ENCODE results near the gene CRTC2. TPM values are rescaled to one million over a fixed set of nuclear protein-coding genes. Genes with fewer than 3 reads are reported as not detected.

CRTC2 gene
- polyA plus RNA-seq, 1 donor, result 37.9 TPM

DNA sequence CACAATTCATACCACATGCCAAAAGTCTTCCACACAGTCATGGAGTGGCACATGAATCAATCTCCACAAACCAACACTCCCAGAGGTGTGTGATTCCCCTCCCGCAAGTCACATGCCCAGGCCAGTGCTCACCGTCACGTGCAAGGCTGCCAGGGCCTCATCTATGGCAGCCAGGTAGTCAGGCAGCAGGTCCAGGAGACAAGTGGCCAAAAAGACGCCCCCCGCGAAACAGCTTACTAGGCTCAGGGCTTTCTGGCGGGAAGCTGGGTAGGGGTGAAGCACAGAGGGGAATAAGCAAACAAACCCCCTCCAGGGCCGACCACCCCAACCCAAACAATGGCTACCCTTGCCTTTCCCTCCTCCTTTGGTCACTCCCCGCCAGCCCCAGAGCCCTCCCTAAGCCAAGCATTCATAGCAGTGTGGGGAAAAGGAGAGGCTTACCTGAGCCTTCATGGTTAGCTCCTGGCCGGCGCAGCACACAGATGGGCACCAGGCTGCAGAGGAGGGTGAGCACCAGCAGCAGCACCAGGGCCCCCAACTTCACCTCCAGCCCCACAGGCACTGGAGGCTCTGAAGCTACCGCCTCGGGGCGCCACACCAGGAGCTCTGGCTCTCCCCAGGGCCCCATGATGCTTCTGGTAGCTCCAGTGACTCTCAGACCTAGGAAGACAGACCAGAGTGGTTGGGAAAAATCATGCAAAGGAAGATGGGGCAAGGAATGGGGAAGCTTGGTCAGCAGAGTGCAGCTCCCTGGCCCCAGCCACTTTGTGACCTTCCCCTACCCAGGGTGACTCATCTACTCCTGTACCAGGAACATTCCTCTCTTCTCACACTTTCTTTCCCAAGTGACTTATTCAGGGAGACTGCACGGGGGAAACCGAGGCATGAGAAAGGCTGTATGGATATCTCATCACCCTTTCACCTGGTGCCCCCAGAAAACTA, 3.9 kb upstream of the CRTC2 start:
- peak in 1 of 2 donors; percentile 70 for DNase-seq
- no peaks in the 10 kb centered on the region for H3K9me3 ChIP-seq (ENCODE audit: control insufficient read depth, low read depth, low read length)
- no peaks in the 10 kb centered on the region for H3K27me3 ChIP-seq (ENCODE audit: control insufficient read depth, insufficient read depth, low read length)
- peak overlapping the region; percentile 81 for H3K4me3 ChIP-seq (ENCODE audit: low read length)
- peak overlapping the region; percentile 96 for H3K27ac ChIP-seq (ENCODE audit: low read length)
- no CpG with 5 or more reads among the region's 16 CpGs for WGBS (ENCODE audit: insufficient coverage, low lambda C conversion rate)
- H3K36me3 ChIP-seq (ENCODE audit: control insufficient read depth, insufficient read depth, low read length), result peaks cover 18% of the 10 kb centered on the region
- H3K4me1 ChIP-seq (ENCODE audit: control insufficient read depth, insufficient read depth, low read length), result peaks cover 18% of the 10 kb centered on the region

- peaks cover 18% of the 10 kb centered on the region for H3K36me3 ChIP-seq (ENCODE audit: control insufficient read depth, insufficient read depth, low read length)
- no peaks in the 10 kb centered on the region for H3K9me3 ChIP-seq (ENCODE audit: control insufficient read depth, low read depth, low read length)
- H3K27ac ChIP-seq (ENCODE audit: low read length), result peak overlapping the region; percentile 96
- peak overlapping the region; percentile 81 for H3K4me3 ChIP-seq (ENCODE audit: low read length)
- peaks cover 27% of the 10 kb centered on the region for H3K4me1 ChIP-seq (ENCODE audit: control insufficient read depth, insufficient read depth, low read length)
- no peak for DNase-seq
- H3K27me3 ChIP-seq (ENCODE audit: control insufficient read depth, insufficient read depth, low read length), result no peaks in the 10 kb centered on the region
- 60% methylated on average over 1 of the region's 4 CpGs for WGBS (ENCODE audit: insufficient coverage, low lambda C conversion rate)
Measured at GRCh38 chr1:153961421-153961820, 3.0 kb upstream of the CRTC2 start.

DNA sequence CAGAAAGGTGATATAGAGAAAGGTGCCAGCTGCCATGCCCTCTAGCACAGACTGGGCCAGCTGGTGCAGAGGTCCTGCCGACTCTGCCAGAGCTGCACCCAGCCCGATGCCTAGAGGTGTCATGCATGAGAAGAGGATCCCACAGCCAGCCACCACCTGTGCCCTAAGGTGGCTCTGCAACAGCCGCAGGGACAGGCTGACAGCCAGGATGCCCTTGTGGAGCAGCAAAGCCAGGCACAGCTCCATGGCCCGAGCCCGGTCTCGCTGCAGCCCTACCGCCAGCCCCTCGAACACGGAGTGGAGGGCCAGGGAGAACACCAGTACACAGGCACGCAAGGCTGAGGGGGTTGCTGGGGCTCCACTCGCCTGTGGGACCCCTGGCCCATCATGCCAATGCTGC, 1.8 kb upstream of the CRTC2 start:
- no peak for DNase-seq
- WGBS (ENCODE audit: insufficient coverage, low lambda C conversion rate), result no CpG with 5 or more reads among the region's 11 CpGs
- Histone ChIP-seq H3K27me3 (ENCODE audit: control insufficient read depth, insufficient read depth, low read length) (no peaks in the 10 kb centered on the region), H3K9me3 (ENCODE audit: control insufficient read depth, low read depth, low read length) (no peaks in the 10 kb centered on the region), H3K4me3 (ENCODE audit: low read length) (no peak overlapping the region), H3K4me1 (ENCODE audit: control insufficient read depth, insufficient read depth, low read length) (peaks cover 31% of the 10 kb centered on the region), H3K36me3 (ENCODE audit: control insufficient read depth, insufficient read depth, low read length) (peaks cover 18% of the 10 kb centered on the region), H3K27ac (ENCODE audit: low read length) (no peak overlapping the region)

DNA sequence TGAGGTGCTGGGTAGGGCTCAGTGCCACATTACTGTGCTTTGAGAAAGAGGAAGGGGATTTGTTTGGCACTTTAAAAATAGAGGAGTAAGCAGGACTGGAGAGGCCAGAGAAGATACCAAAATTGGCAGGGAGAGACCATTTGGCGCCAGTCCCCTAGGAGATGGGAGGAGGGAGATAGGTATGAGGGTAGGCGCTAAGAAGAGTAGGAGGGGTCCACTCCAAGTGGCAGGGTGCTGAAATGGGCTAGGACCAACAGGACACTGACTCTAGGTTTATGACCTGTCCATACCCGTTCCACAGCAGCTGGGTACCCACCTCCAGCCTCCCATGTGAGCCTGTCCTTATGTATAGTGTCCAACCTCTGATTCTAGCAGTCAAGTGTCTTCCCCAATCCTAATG, 1.0 kb upstream of the CRTC2 start:
- Histone ChIP-seq H3K9me3 (ENCODE audit: control insufficient read depth, low read depth, low read length) (no peaks in the 10 kb centered on the region), H3K36me3 (ENCODE audit: control insufficient read depth, insufficient read depth, low read length) (peaks cover 23% of the 10 kb centered on the region), H3K27ac (ENCODE audit: low read length) (no peak overlapping the region), H3K4me3 (ENCODE audit: low read length) (no peak overlapping the region), H3K27me3 (ENCODE audit: control insufficient read depth, insufficient read depth, low read length) (no peaks in the 10 kb centered on the region), H3K4me1 (ENCODE audit: control insufficient read depth, insufficient read depth, low read length) (peaks cover 32% of the 10 kb centered on the region)
- DNase-seq, result no peak
- WGBS (ENCODE audit: insufficient coverage, low lambda C conversion rate), result no CpG with 5 or more reads among the region's 3 CpGs

DNA sequence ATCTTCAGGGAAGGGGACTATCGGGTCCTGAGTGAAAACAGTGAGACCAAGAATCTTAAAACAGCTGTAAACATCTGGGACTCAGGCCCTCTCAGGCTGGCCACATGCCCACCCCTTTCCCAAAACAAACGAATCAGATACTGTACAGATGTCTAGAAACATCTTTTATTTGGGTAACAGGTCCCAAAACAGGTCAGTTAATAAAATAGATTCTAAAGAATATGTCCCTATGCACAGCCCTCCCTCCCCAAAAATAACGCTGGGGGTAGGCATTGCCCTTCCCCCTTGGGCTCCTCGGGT, 499 bp upstream of the CRTC2 start:
- peaks cover 37% of the 10 kb centered on the region for H3K4me1 ChIP-seq (ENCODE audit: control insufficient read depth, insufficient read depth, low read length)
- WGBS (ENCODE audit: insufficient coverage, low lambda C conversion rate), result 0% methylated on average over 1 of the region's 4 CpGs
- no peak for DNase-seq

GRCh38 chr1:153957744-153958110, 685 bp downstream of the CRTC2 start:
- Histone ChIP-seq H3K4me3 (ENCODE audit: low read length) (peak overlapping the region; percentile 80), H3K27me3 (ENCODE audit: control insufficient read depth, insufficient read depth, low read length) (no peaks in the 10 kb centered on the region), H3K9me3 (ENCODE audit: control insufficient read depth, low read depth, low read length) (no peaks in the 10 kb centered on the region), H3K27ac (ENCODE audit: low read length) (peak overlapping the region; percentile 77), H3K4me1 (ENCODE audit: control insufficient read depth, insufficient read depth, low read length) (peaks cover 37% of the 10 kb centered on the region), H3K36me3 (ENCODE audit: control insufficient read depth, insufficient read depth, low read length) (peaks cover 36% of the 10 kb centered on the region)
- WGBS (ENCODE audit: insufficient coverage, low lambda C conversion rate), result no CpG with 5 or more reads among the region's 13 CpGs
- no peak for DNase-seq

More for the DNA sequence above, 499 bp upstream of the CRTC2 start:
- no peaks in the 10 kb centered on the region for H3K27me3 ChIP-seq (ENCODE audit: control insufficient read depth, insufficient read depth, low read length)
- peak overlapping the region; percentile 14 for H3K27ac ChIP-seq (ENCODE audit: low read length)
- peak overlapping the region; percentile 19 for H3K4me3 ChIP-seq (ENCODE audit: low read length)
- H3K36me3 ChIP-seq (ENCODE audit: control insufficient read depth, insufficient read depth, low read length), result peaks cover 28% of the 10 kb centered on the region
- no peaks in the 10 kb centered on the region for H3K9me3 ChIP-seq (ENCODE audit: control insufficient read depth, low read depth, low read length)

DNA sequence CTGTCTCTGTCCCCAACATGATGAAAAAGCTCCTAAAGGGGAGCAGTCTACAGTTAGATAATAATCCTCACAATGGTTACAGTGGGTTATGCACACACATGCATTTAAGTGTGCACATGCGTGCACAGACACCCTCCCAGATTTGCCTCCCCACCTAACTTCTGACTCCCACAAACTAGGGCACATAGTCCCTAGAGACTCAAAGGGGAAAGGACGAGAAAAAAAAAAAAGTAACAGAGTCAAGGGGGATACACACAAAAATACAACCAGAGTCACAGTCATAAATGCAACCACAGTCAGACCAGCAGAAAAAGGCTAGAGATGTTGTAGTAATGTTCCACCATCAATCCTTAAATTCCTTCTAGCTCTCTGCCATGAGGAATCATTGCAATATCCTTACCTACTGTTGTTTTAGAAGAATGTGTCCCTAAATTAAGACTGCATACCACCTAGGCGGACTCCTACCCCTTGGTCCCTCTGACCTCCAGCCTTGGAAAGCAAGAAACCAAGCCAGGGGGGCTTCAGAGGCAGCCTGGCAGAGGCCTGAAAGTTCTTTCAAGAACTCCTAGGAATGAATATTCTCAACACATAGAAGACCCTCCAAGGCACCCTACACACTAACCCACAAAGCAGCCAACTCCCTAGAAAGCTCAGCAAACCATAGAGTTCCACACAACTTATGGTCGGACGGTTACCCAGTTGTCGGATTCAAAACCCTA, 1.3 kb downstream of the CRTC2 start:
- Histone ChIP-seq H3K27ac (ENCODE audit: low read length) (peak overlapping the region; percentile 77), H3K36me3 (ENCODE audit: control insufficient read depth, insufficient read depth, low read length) (peaks cover 42% of the 10 kb centered on the region), H3K27me3 (ENCODE audit: control insufficient read depth, insufficient read depth, low read length) (no peaks in the 10 kb centered on the region), H3K4me3 (ENCODE audit: low read length) (peak overlapping the region; percentile 80), H3K4me1 (ENCODE audit: control insufficient read depth, insufficient read depth, low read length) (peaks cover 32% of the 10 kb centered on the region), H3K9me3 (ENCODE audit: control insufficient read depth, low read depth, low read length) (no peaks in the 10 kb centered on the region)
- DNase-seq, result no peak
- no CpG with 5 or more reads among the region's 6 CpGs for WGBS (ENCODE audit: insufficient coverage, low lambda C conversion rate)

DNA sequence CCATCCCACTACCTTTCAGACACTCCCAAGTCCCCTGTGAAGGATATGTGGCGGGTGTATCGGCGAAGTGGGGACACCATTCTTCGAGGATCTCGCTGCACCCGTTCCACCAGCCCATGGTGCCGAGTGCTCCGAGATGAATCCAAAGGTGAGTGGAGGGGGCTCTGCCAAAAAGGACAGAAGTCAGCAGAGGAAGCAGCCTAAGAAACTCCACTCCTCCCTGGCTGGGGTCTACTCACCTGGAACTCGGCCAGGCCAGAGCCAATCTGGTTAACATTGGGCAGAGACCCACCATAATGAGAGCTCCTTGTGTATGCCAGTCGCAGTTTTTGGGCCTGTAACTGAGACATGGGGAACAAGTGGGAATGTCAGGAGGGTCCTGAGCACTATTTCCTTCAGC, 3.6 kb downstream of the CRTC2 start:
- WGBS (ENCODE audit: insufficient coverage, low lambda C conversion rate), result no CpG with 5 or more reads among the region's 10 CpGs
- Histone ChIP-seq H3K9me3 (ENCODE audit: control insufficient read depth, low read depth, low read length) (no peaks in the 10 kb centered on the region), H3K27ac (ENCODE audit: low read length) (no peak overlapping the region), H3K36me3 (ENCODE audit: control insufficient read depth, insufficient read depth, low read length) (peaks cover 50% of the 10 kb centered on the region), H3K27me3 (ENCODE audit: control insufficient read depth, insufficient read depth, low read length) (no peaks in the 10 kb centered on the region), H3K4me3 (ENCODE audit: low read length) (no peak overlapping the region), H3K4me1 (ENCODE audit: control insufficient read depth, insufficient read depth, low read length) (peaks cover 23% of the 10 kb centered on the region)
- no peak for DNase-seq

DNA sequence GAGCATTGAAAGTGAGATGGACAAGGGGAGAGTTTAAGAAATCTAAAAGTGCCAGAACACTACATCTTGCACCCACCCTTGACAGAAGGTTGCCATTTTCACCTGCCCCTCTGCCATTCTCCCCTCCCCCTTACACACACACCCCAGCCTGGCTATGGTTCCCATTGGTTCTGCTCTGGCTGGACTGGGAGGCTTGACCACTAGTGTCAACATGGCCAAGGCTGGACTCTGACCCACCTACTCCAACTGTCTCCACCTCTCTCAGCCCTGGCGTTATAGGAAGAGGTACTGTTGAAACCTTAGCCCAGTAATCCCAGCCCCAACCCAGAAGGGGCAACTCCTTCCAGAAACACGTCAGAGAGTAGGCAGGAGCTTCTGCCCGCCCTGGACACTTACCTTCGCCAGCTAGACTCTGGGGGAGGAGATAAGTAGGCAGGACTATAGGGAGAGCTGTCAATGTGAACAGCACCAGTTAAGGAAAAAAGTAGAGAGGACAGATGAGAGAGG, 4.5 kb downstream of the CRTC2 start:
- no CpG with 5 or more reads among the region's 4 CpGs for WGBS (ENCODE audit: insufficient coverage, low lambda C conversion rate)
- Histone ChIP-seq H3K9me3 (ENCODE audit: control insufficient read depth, low read depth, low read length) (no peaks in the 10 kb centered on the region), H3K27me3 (ENCODE audit: control insufficient read depth, insufficient read depth, low read length) (no peaks in the 10 kb centered on the region), H3K27ac (ENCODE audit: low read length) (no peak overlapping the region), H3K4me1 (ENCODE audit: control insufficient read depth, insufficient read depth, low read length) (peaks cover 23% of the 10 kb centered on the region), H3K4me3 (ENCODE audit: low read length) (no peak overlapping the region), H3K36me3 (ENCODE audit: control insufficient read depth, insufficient read depth, low read length) (peaks cover 51% of the 10 kb centered on the region)
- DNase-seq, result no peak

DNA sequence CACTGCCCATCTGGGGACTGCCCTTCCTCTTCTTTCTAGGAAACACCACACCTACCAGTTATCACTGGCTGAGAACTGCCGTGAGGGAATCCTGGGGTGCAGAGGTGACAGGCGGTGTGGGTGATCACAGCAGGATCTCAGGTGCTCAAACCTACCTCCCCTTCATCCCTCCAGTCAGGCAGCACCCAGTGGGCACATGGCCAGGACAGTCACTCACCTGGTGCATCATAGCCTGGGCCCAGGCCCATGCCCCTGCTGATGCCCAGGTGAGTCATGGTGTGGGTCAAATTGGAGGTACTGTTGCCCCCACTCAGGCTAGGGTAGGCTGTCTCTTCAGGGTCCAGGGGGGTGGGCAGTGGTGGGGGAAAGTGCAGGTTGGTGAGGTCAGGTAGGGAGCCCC, 6.6 kb downstream of the CRTC2 start:
- no peak overlapping the region for H3K4me3 ChIP-seq (ENCODE audit: low read length)
- WGBS (ENCODE audit: insufficient coverage, low lambda C conversion rate), result no CpG with 5 or more reads among the region's 2 CpGs
- H3K36me3 ChIP-seq (ENCODE audit: control insufficient read depth, insufficient read depth, low read length), result peaks cover 64% of the 10 kb centered on the region
- H3K27ac ChIP-seq (ENCODE audit: low read length), result no peak overlapping the region
- H3K27me3 ChIP-seq (ENCODE audit: control insufficient read depth, insufficient read depth, low read length), result no peaks in the 10 kb centered on the region
- H3K4me1 ChIP-seq (ENCODE audit: control insufficient read depth, insufficient read depth, low read length), result peaks cover 16% of the 10 kb centered on the region
- no peak for DNase-seq
- no peaks in the 10 kb centered on the region for H3K9me3 ChIP-seq (ENCODE audit: control insufficient read depth, low read depth, low read length)
